NCI-H1417 treated with DMSO at 0.1 percent for 48 hours (cell line): ENCODE data around the gene KCNC4.

Source experiments
- DNase-seq: peaks from one replicate; lab custom pipeline; 2025; lab: John Stamatoyannopoulos, UW

The KCNC4 gene

GRCh38 chr1:110254604-110255391 is 44.7 kb downstream of the KCNC4 start:
- DNase-seq, result no peak

GRCh38 chr1:110255392-110255787 is 45.3 kb downstream of the KCNC4 start:
- DNase-seq, result no peak

GRCh38 chr1:110258734-110259133 is 48.6 kb downstream of the KCNC4 start:
- DNase-seq, result no peak

- DNase-seq, result no peak
Observed at GRCh38 chr1:110259770-110260169, 49.7 kb downstream of the KCNC4 start.
